Omental fat pad (tissue), 4 donors: ENCODE results near the gene DHX30. TPM values are rescaled to one million over a fixed set of nuclear protein-coding genes. Genes with fewer than 3 reads are reported as not detected.

Experiments
- ATAC-seq: fragments of 150-250 bp; one replicate; pipeline ENCODE4 v1.9.1; 2016; ENCODE audit warnings: mild to moderate bottlenecking, moderate library complexity; ENCODE audit not compliant: low FRiP score
- DNase-seq: peaks from one replicate; pipeline ENCODE4 v3.0.0-alpha.2; 2019; ENCODE audit warnings: low spot score
- small RNA-seq: library from RNA; depleted of rRNA; stranded (forward); fragments of <200 nt; gene quantifications from one replicate; pipeline ENCODE3, GENCODE V24; 2016
- total RNA-seq, 4 donors: library from RNA; depleted of rRNA; stranded (reverse); fragments of >200 nt; gene quantifications; one replicate each; pipeline ENCODE4 v1.1.0, GENCODE V29; 2016
- TF ChIP-seq, protein P1 (sequence below), 3 donors: fragments of 450-650 bp; IDR thresholded peaks; one replicate each; pipeline ENCODE4 v1.5.1; 2016 to 2017; ENCODE audit warnings: antibody characterized with exemption in 3 of 3, mild to moderate bottlenecking in 3 of 3, moderate library complexity in 2 of 3

The DHX30 gene
- total RNA-seq, 4 donors from 2014 or later: 43.4 to 91.7 (median 51.5) TPM

DNA sequence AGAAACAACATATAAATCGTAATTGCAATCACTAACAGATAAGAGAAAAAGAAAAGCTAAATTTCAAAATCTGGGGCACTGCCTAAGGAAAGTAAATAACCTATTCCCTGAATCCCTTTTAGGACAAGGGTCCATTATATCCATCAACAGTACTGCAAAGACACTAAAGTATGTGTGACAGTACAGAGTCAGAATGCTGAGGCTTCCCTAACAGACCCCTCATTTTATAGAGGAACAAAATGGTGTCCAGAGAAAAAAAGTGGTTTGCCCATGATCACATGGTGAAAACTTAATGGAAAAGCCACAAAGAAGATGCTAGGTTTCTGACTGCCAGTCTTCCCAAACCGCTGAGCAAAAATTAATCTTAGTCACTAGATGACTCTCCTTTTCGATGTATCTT, 93.8 kb downstream of the DHX30 start:
- ATAC-seq: no peak
- DNase-seq: no peak
- TF ChIP-seq, protein P1, sequence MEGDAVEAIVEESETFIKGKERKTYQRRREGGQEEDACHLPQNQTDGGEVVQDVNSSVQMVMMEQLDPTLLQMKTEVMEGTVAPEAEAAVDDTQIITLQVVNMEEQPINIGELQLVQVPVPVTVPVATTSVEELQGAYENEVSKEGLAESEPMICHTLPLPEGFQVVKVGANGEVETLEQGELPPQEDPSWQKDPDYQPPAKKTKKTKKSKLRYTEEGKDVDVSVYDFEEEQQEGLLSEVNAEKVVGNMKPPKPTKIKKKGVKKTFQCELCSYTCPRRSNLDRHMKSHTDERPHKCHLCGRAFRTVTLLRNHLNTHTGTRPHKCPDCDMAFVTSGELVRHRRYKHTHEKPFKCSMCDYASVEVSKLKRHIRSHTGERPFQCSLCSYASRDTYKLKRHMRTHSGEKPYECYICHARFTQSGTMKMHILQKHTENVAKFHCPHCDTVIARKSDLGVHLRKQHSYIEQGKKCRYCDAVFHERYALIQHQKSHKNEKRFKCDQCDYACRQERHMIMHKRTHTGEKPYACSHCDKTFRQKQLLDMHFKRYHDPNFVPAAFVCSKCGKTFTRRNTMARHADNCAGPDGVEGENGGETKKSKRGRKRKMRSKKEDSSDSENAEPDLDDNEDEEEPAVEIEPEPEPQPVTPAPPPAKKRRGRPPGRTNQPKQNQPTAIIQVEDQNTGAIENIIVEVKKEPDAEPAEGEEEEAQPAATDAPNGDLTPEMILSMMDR (IDR thresholded peaks at IDR 0.05): no peak

DNA sequence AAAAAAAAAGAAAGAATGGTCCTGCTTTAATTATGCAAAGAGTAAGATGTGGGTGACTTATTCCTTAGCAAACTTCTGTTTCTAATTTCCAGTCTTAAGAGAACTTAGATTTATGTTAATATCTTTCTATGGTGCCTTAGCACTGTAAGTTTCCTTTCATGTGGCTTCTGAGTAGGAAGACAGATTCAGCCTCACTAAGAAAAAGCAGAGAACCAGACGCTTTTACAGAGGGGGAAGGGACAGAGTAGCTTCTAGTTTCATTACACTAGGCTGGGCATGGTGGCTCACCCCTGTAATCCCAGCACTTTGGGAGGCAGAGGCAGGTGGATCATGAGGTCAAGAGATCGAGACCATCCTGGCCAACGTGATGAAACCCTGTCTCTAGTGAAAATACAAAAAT, 95.0 kb downstream of the DHX30 start:
- DNase-seq (no peak), ATAC-seq (no peak)
- TF ChIP-seq, protein P1 (IDR thresholded peaks at IDR 0.05): no peak

DNA sequence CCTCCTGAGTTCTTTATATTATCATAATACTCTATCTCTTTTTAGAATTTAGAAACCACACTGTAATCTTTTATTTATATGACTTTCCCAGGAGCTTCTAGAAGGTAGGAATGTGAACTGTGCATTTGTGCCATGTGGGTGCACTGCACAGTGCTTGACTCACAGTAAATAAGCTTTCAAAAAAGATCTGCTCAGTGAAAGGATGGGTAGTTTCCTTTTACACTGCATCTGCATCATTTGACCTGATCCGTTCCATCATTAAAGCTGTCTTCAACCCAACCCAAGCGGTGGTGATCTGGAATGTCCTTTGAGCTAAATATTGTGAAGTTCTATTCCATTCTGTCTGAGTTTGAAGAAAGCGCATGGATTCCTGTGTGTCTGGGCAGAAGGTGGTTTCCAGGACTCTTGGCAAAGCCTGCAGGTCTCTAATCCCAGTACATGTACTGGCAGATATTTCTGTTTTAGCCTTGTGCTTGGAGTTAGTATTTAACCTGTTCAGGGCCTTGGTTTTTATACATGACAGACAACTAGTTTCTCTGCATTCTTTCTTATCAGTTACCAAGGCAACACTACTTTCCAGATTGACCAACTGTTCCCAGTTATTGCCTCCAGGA, 96.7 kb downstream of the DHX30 start:
- TF ChIP-seq, protein P1 (IDR thresholded peaks at IDR 0.05): no peak
- DNase-seq (no peak), ATAC-seq (no peak)

Small RNA genes within 50 kb of the gene (small RNA-seq; reads per million reads assigned to genes)
- gene MIR1226: 0.39 reads per million
- not detected for gene RF02271

Other genes starting within 250 kb of the DHX30 start
- 1 to 10 TPM in 3 of 4 donors, under 1 TPM in 1; 0.47 to 4.7 (median 1.2) TPM for gene CSPG5, start 224.3 kb upstream of the DHX30 start, total RNA-seq
- 10 to 100 TPM; 21.3 to 43.4 (median 32.2) TPM for gene SMARCC1, start 21.2 kb upstream of the DHX30 start, total RNA-seq
- gene MAP4, start 213.3 kb downstream of the DHX30 start, total RNA-seq: 100 to 1,000 TPM; 108 to 186 (median 150) TPM